Mucosa of rectum (tissue), 2 donors: Measurements from ENCODE around the gene CRYBB2.
"Not testable (repeated sequence)": the region's sequence is repeated elsewhere in the genome, so short reads cannot be mapped to it uniquely, and the experiment has no call there.

ENCODE experiments used
- H3K27ac ChIP-seq, 2 donors: one replicate each; pipeline ENCODE4 v1.7.0; 2013; ENCODE audit warnings: inconsistent platforms in 2 of 2, low read depth in 2 of 2, low read length in 2 of 2
- H3K27me3 ChIP-seq, 2 donors: one replicate each; pipeline ENCODE4 v1.7.0; 2013; ENCODE audit warnings: low read length in 2 of 2; ENCODE audit not compliant: control insufficient read depth in 2 of 2, insufficient read depth in 2 of 2
- H3K36me3 ChIP-seq, 2 donors: one replicate each; pipeline ENCODE4 v1.7.0; 2013; ENCODE audit warnings: low read length in 2 of 2; ENCODE audit not compliant: control insufficient read depth in 2 of 2, insufficient read depth in 2 of 2
- H3K4me1 ChIP-seq, 2 donors: one replicate each; pipeline ENCODE4 v1.7.0; 2013; ENCODE audit warnings: low read length in 2 of 2, mild to moderate bottlenecking in 1 of 2; ENCODE audit not compliant: control insufficient read depth in 2 of 2, insufficient read depth in 2 of 2
- H3K4me3 ChIP-seq, 2 donors: one replicate each; pipeline ENCODE4 v1.7.0; 2013; ENCODE audit warnings: low read length in 2 of 2
- H3K9ac ChIP-seq, 2 donors: one replicate each; pipeline ENCODE4 v1.7.0; 2013; ENCODE audit warnings: low read length in 2 of 2, low read depth in 1 of 2, mild to moderate bottlenecking in 1 of 2
- H3K9me3 ChIP-seq, 2 donors: one replicate each; pipeline ENCODE4 v1.7.0; 2013; ENCODE audit warnings: low read length in 2 of 2; ENCODE audit not compliant: control insufficient read depth in 2 of 2
- donor health status: healthy.
- donor health status: Normal muscosa, but diverticular disease.

CRYBB2 gene

DNA sequence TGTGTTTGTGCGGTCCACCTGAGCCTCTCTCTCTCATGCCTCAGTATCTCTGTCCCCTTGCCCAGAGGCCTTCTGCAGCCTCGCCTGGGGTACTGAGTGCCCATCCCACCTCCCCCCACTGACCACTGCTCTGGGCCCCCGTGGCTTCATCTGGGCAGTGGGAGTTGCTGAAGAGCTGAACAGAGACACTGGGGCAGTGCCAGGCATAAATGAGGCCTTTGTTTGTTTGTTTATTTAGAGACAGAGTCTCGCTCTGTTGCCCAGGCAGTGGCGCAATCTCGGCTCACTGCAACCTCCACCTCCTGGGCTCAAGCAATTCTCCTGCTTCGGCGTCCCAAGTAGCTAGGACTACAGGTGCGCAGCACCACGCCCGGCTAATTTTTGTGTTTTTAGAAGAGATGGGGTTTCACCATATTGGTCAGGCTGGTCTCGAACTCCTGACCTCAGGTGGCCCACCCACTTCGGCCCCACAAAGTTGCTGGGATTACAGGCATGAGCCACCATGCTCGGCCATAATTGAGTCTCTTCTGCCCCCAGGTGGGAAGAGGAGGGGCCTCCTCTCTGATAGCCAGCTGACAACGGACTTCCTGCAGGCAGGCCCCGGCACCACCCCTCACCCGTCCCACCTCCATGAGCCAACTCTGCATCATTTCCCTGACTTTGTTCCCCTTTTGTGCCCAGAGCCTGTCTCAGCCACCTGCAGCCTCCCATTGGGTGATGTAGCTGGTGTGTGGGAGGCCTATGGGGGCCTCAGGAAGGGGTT lies 10.5 kb upstream of the CRYBB2 start:
- Histone ChIP-seq H3K27me3 (no peaks in the 10 kb centered on the region), H3K27ac (no peak overlapping the region), H3K36me3 (no peaks in the 10 kb centered on the region), H3K4me3 (no peak overlapping the region), H3K9me3 (no peaks in the 10 kb centered on the region), H3K4me1 (peaks cover 0 to 4% of the 10 kb centered on the region in 2 donors), H3K9ac (no peak overlapping the region)

DNA sequence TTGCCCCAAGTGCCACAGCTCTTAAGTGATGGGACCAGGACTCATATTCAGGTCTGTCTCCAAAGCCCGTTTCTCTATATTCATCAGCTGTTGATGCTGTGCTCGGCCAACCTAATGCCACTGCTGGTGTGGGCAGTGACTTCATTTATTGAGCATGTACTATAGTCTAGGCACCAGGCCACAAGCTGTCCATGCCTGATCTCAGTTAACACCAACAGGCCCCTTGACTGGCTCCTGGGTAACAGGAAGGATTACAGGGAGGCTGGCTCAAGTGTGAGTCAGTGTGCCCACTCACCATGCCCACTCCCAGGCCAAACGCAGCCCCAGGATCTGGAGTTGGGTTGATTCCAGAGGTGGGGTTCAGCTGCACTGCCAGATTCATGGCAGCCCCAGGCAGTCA lies 8.6 kb upstream of the CRYBB2 start:
- no peak overlapping the region for H3K9ac ChIP-seq
- peaks cover 0 to 4% of the 10 kb centered on the region in 2 donors for H3K4me1 ChIP-seq
- H3K27me3 ChIP-seq: no peaks in the 10 kb centered on the region
- no peak overlapping the region for H3K4me3 ChIP-seq
- H3K36me3 ChIP-seq: no peaks in the 10 kb centered on the region
- no peak overlapping the region for H3K27ac ChIP-seq
- H3K9me3 ChIP-seq: no peaks in the 10 kb centered on the region

DNA sequence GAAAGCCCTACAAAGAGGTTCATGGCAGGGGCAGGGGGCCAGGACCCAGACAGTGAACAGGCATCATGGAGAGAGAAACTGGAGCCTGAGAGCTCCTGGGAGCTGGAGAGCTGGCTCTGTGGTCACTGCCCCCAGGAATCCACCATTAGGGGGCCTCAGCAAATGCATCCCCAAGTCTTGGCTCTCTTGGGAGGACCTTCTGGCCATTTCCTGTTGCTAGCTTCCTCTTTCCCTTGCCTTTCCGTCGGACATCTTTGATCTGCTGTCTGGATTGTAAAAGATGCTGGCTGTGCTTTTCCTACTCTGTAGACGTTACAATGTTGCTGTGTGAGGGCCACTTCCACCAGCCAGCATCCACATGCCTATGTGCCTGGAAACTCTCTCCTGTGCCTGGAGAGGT lies 7.1 kb upstream of the CRYBB2 start:
- Histone ChIP-seq H3K36me3 (no peaks in the 10 kb centered on the region), H3K27me3 (no peaks in the 10 kb centered on the region), H3K4me1 (peaks cover 0 to 4% of the 10 kb centered on the region in 2 donors), H3K27ac (no peak overlapping the region), H3K9ac (no peak overlapping the region), H3K4me3 (no peak overlapping the region), H3K9me3 (no peaks in the 10 kb centered on the region)

DNA sequence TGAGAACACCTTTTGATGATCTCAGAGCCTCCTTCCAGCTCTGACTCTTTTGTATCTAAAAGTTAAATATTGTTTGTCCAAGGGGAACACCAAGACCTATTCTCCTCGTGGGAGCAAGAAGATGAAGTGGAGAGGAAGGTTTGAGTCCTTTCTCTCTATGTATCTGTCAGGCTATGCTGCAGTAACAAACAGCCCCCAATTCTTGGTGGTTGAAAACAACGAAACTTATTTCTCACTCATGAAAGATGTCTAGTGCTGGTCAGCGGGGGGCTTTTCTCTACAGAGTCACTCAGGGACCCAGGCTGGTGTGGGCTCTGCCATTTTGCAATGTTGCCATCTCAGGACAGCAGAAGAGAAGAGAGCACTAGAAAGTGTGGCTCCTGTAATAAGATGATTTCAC lies 6.2 kb upstream of the CRYBB2 start:
- Histone ChIP-seq H3K27me3 (no peaks in the 10 kb centered on the region), H3K4me1 (peaks cover 0 to 3% of the 10 kb centered on the region in 2 donors), H3K4me3 (no peak overlapping the region), H3K9ac (no peak overlapping the region), H3K36me3 (no peaks in the 10 kb centered on the region), H3K9me3 (no peaks in the 10 kb centered on the region), H3K27ac (no peak overlapping the region)

DNA sequence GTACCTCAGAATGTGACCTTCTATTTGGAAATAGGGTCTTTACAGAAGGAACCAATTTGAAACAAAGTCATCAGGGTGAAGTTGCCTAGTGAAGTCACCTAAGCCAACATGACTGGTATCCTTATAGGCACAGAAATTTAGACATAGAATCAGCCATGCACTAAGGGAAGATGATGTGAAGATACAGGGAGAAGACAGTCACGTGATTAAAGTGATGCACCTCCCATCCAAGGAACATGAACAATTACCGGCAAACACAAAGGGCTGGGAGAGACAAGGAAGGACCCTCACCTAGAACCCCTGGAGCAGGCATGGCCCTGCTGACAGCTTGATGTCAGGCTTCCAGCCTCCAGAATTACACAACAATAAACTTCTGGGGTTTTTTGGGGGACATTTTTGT lies 3.2 kb upstream of the CRYBB2 start:
- H3K36me3 ChIP-seq: no peaks in the 10 kb centered on the region
- H3K9ac ChIP-seq: no peak overlapping the region
- no peaks in the 10 kb centered on the region for H3K4me1 ChIP-seq
- no peaks in the 10 kb centered on the region for H3K9me3 ChIP-seq
- H3K27ac ChIP-seq: no peak overlapping the region
- H3K4me3 ChIP-seq: no peak overlapping the region
- peaks cover 0 to 1% of the 10 kb centered on the region in 2 donors for H3K27me3 ChIP-seq

DNA sequence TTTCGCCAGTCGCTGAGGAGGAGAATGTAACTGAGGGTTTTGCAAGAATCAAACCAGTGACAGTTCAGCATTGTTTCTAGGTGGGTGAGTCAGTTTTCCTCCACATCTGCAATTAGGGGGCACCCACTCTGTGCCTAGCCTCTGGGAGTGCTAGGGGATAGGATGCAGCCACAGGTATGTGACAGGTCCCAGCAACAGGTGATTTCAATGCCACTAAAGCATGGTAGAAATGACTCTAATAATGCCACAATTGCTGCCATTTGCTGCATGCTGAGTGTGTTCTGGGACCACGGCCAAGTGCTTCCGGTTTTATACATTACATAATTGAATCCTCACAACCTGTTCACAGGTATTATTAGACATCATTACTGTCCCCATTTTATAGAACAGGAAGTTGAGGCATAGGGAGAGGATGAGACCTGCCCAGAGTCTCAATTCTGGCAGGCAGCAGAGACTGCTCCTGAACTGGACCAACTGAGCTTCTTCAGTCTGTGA lies 556 bp downstream of the CRYBB2 start:
- H3K4me1 ChIP-seq: no peaks in the 10 kb centered on the region
- no peak overlapping the region for H3K27ac ChIP-seq
- peaks cover 0 to 5% of the 10 kb centered on the region in 2 donors for H3K27me3 ChIP-seq
- H3K4me3 ChIP-seq: no peak overlapping the region
- no peaks in the 10 kb centered on the region for H3K36me3 ChIP-seq
- no peaks in the 10 kb centered on the region for H3K9me3 ChIP-seq
- no peak overlapping the region for H3K9ac ChIP-seq

DNA sequence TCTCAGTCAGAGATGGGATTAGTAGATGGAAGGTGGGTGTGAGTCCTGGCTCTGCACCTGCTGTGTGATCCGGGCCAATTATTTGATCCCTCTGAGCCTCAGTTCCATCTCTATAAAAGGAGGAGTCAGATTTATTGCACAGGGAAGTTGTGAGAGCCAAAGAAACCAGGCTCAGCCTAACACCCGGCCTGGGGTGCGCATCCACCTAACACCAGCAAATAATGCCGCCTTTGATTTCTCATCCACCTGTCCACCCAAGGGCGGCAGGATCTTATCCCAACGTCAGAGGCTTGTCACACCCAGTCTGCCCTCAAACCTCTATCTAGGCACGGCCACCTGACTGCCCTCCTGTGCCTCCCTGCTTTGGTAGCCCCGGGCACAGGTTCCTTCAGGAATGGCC lies 2.4 kb downstream of the CRYBB2 start:
- H3K4me1 ChIP-seq: no peaks in the 10 kb centered on the region
- H3K27me3 ChIP-seq: peaks cover 0 to 7% of the 10 kb centered on the region in 2 donors
- no peak overlapping the region for H3K4me3 ChIP-seq
- no peaks in the 10 kb centered on the region for H3K9me3 ChIP-seq
- no peak overlapping the region for H3K9ac ChIP-seq
- H3K36me3 ChIP-seq: no peaks in the 10 kb centered on the region
- no peak overlapping the region for H3K27ac ChIP-seq

DNA sequence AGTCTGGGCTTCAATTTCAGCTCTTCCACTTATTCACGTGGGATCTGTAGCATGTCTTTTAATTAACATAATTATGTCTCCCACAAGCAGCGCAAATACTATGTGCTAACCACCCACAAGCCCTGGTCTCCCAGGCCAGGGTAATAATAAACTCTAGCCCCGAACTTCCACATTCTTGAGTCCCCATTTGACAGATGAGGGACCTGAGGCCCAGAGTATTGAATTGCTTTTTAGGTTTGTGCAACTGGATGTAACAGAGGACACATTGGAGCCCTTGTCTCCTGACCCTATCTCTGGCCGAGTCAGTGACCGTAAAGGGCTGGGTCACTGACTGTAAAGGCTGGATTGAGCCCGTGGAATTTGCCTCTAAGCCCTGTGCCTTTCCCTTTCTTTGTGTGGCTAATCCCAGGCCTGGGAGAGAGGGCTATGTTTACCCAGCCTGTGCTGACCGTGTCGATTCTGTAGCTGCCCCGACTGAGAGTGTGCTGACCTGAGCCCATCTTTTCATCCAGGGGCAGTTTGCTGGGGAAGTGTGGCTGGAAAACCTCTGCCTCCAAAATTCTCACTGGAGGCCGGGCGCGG lies 3.9 kb downstream of the CRYBB2 start:
- Histone ChIP-seq H3K27ac (no peak overlapping the region), H3K4me3 (no peak overlapping the region), H3K9ac (no peak overlapping the region), H3K9me3 (no peaks in the 10 kb centered on the region), H3K4me1 (no peaks in the 10 kb centered on the region), H3K27me3 (peaks cover 0 to 7% of the 10 kb centered on the region in 2 donors), H3K36me3 (no peaks in the 10 kb centered on the region)

DNA sequence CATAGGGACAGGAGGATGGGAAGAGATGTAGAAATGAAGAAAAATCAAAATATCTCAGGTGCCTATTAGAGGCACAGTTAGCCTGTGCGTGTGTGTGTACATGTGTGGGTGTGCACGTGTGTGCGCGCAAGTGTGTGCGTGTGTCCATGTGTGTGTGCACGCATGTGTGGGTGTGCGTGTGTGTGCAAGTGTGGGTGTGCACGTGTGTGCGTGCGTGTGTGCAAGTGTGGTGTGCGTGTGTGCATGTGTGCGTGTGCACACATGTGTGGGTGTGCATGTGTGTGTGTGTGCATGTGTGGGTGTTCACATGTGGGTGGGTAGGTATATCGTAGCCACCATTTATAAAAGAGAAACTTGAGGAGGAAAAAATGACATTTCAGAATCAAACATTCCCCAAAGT lies 9.4 kb downstream of the CRYBB2 start:
- H3K4me3 ChIP-seq: no peak overlapping the region
- H3K27me3 ChIP-seq: peaks cover 0 to 2% of the 10 kb centered on the region in 2 donors
- H3K4me1 ChIP-seq: no peaks in the 10 kb centered on the region
- H3K36me3 ChIP-seq: no peaks in the 10 kb centered on the region
- H3K27ac ChIP-seq: no peak overlapping the region
- H3K9me3 ChIP-seq: no peaks in the 10 kb centered on the region
- no peak overlapping the region for H3K9ac ChIP-seq

DNA sequence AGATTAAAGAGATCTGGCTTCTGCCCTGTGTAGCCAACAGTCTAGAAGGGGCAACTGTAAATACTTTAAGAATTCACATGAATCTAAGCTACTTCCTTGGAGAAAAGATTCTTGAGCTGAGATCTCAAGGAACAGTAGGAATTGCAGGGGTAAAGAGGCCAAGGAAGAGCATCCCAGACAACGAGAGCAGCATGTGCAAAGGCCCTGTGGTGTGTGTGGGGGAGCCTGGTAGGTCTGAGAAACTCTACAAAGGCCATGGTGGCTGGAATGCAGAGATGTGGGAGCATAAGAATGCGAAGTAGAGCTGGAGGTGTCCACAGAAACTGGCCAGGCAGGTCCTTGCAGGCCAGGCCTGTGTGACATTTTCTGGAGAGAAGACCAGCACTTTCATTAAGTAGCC lies 11.3 kb downstream of the CRYBB2 start:
- H3K9ac ChIP-seq, H3K4me3 ChIP-seq, H3K36me3 ChIP-seq, H3K27ac ChIP-seq, H3K9me3 ChIP-seq, H3K4me1 ChIP-seq, H3K27me3 ChIP-seq: not testable (repeated sequence)
